Stimulated activated CD8-positive, alpha-beta memory T cell treated with anti-CD3 and anti-CD28 coated beads, Interleukin-12 subunit alpha, Interleukin-12 subunit beta, amount 100 ng/mL, for 4 hours (primary cell): Measurements from ENCODE around the gene NELFA.

Source experiments
- DNase-seq: peaks from one replicate; pipeline ENCODE4 v3.0.0-alpha.2; 2020; ENCODE audit warnings: low read depth

Gene NELFA

GRCh38 chr4:1964971-1965370 lies 43.8 kb downstream of the NELFA start:
- DNase-seq = no peak

- no peak for DNase-seq
Observed at GRCh38 chr4:1964443-1964842, 44.3 kb downstream of the NELFA start.

GRCh38 chr4:1962980-1963379 lies 45.8 kb downstream of the NELFA start:
- no peak for DNase-seq

- no peak for DNase-seq
Observed at GRCh38 chr4:1961563-1961962, 47.2 kb downstream of the NELFA start.

- no peak for DNase-seq
Observed at GRCh38 chr4:1961038-1961437, 47.7 kb downstream of the NELFA start.

GRCh38 chr4:1960170-1960825 lies 48.5 kb downstream of the NELFA start:
- no peak for DNase-seq

GRCh38 chr4:1959104-1959384 lies 49.7 kb downstream of the NELFA start:
- no peak for DNase-seq

GRCh38 chr4:1958276-1959103 lies 50.3 kb downstream of the NELFA start:
- no peak for DNase-seq

- no peak for DNase-seq
Observed at GRCh38 chr4:1956631-1957030, 52.1 kb downstream of the NELFA start.

GRCh38 chr4:1953335-1953734 lies 55.4 kb downstream of the NELFA start:
- DNase-seq = no peak

- DNase-seq = no peak
Observed at GRCh38 chr4:1952719-1953118, 56.1 kb downstream of the NELFA start.

- no peak for DNase-seq
Observed at GRCh38 chr4:1952058-1952700, 56.6 kb downstream of the NELFA start.

GRCh38 chr4:1950369-1950768 lies 58.4 kb downstream of the NELFA start:
- no peak for DNase-seq

GRCh38 chr4:1948892-1949436 lies 59.8 kb downstream of the NELFA start:
- DNase-seq = no peak

- no peak for DNase-seq
Observed at GRCh38 chr4:1948232-1948631, 60.5 kb downstream of the NELFA start.

- no peak for DNase-seq
Observed at GRCh38 chr4:1945912-1946311, 62.9 kb downstream of the NELFA start.

GRCh38 chr4:1945124-1945895 lies 63.5 kb downstream of the NELFA start:
- no peak for DNase-seq

GRCh38 chr4:1943928-1944327 lies 64.8 kb downstream of the NELFA start:
- DNase-seq = no peak

- no peak for DNase-seq
Observed at GRCh38 chr4:1940566-1940965, 68.2 kb downstream of the NELFA start.

- no peak for DNase-seq
Observed at GRCh38 chr4:1939664-1940509, 68.9 kb downstream of the NELFA start.

GRCh38 chr4:1938027-1938426 lies 70.7 kb downstream of the NELFA start:
- no peak for DNase-seq
